ENCODE data around the gene INPP5D. TPM values are rescaled to one million over a fixed set of nuclear protein-coding genes. Genes with fewer than 3 reads are reported as not detected.

Gene INPP5D
- total and polyA plus RNA-seq, 2 of the 8 experiments (the other 6 are each of a cell fraction or from before 2014, with no cell fraction given) = 4.5 to 7.1 TPM

- no peak overlapping the region for H2AK5ac ChIP-seq (ENCODE audit: low read depth, low read length)
- H3K56ac ChIP-seq (replicated peaks; ENCODE audit: insufficient read length, low read depth, low read length) = no peak overlapping the region
- ChIA-PET POLR2A (ENCODE audit: partially characterized antibody) (no interaction called here), CTCF (ENCODE audit: partially characterized antibody) (interaction anchor here (1.1 kb wide), 1 partner anchor 10 kb away, joined by 5 read pairs; no protein-coding TSS in a partner anchor)
- no peaks in the 10 kb centered on the region for H3K79me2 ChIP-seq (ENCODE audit: control insufficient read depth in 1 of 2, insufficient read depth in 2 of 2, low read length in 2 of 2)
- H2BK15ac ChIP-seq (ENCODE audit: low read length) = no peak overlapping the region
- H3K79me1 ChIP-seq (ENCODE audit: low read depth, low read length) = no peaks in the 10 kb centered on the region
- no peak overlapping the region for H3K4ac ChIP-seq (replicated peaks; ENCODE audit: insufficient read length, low read depth, low read length)
- no peak overlapping the region for H3K9ac ChIP-seq (replicated peaks in 1 of 4; ENCODE audit: extremely low read depth in 1 of 4, low read depth in 3 of 4, low read length in 3 of 4)
- peaks cover 0 to 2% (median 0%) of the 10 kb centered on the region in 4 experiments; a peak in 2 of 7 replicates for H3K4me1 ChIP-seq (replicated peaks in 1 of 4; ENCODE audit: control insufficient read depth in 3 of 4, insufficient read depth in 4 of 4, low read length in 3 of 4)
- no peaks in the 10 kb centered on the region for H3K27me3 ChIP-seq (replicated peaks in 1 of 4; ENCODE audit: control insufficient read depth in 3 of 4, extremely low read depth in 1 of 4, insufficient read depth in 3 of 4, low read length in 3 of 4)
- H4K8ac ChIP-seq (ENCODE audit: extremely low read depth, insufficient read depth, low read length) = no peak overlapping the region
- DNase-seq (ENCODE audit: low read depth in 1 of 2, low spot score in 2 of 2) (no peak), FAIRE-seq (no peak)
- H4K20me1 ChIP-seq (replicated peaks in 1 of 2; ENCODE audit: control insufficient read depth in 1 of 2, insufficient read depth in 2 of 2, low read length in 2 of 2) = no peaks in the 10 kb centered on the region
- H2BK12ac ChIP-seq (ENCODE audit: low read depth, low read length) = no peak overlapping the region
- H3K4me3 ChIP-seq (ENCODE audit: extremely low read depth in 1 of 4, insufficient read depth in 2 of 4, low read depth in 3 of 4, low read length in 4 of 4) = no peak overlapping the region
- no peak overlapping the region for H3K23ac ChIP-seq (ENCODE audit: insufficient read length)
- no peak overlapping the region for H3K18ac ChIP-seq (ENCODE audit: extremely low read depth, low read length)
- H3K14ac ChIP-seq (ENCODE audit: insufficient read length) = no peak overlapping the region
- no peak overlapping the region for H4K5ac ChIP-seq (ENCODE audit: insufficient read length, low read depth, low read length)
- H2AFZ ChIP-seq (ENCODE audit: low read length) = no peak overlapping the region
- no peak overlapping the region for H3K4me2 ChIP-seq (ENCODE audit: insufficient read depth in 1 of 2, low read depth in 2 of 2, low read length in 2 of 2)
- H2BK5ac ChIP-seq (ENCODE audit: low read depth, low read length) = no peak overlapping the region
- no peaks in the 10 kb centered on the region for H3K9me3 ChIP-seq (ENCODE audit: insufficient read depth in 2 of 2, low read depth in 1 of 2, low read length in 1 of 2)
- H2BK120ac ChIP-seq (replicated peaks; ENCODE audit: low read depth, low read length) = no peak overlapping the region
- no peak overlapping the region for H3K27ac ChIP-seq (ENCODE audit: low read depth, low read length)
- no peak overlapping the region for H2BK20ac ChIP-seq (ENCODE audit: low read length)
- H4K91ac ChIP-seq (replicated peaks; ENCODE audit: insufficient read length, low read length) = no peak overlapping the region
- TF ChIP-seq NANOG (IDR thresholded peaks at IDR 0.05; ENCODE audit: insufficient read depth, low read depth, low read length, poor library complexity, severe bottlenecking) (no peak), CEBPB (IDR thresholded peaks at IDR 0.05; ENCODE audit: low read depth, low read length) (no peak), KDM4A (IDR thresholded peaks at IDR 0.05; ENCODE audit: low read depth, low read length, severe bottlenecking) (no peak), KDM5A (IDR thresholded peaks at IDR 0.05; ENCODE audit: low read length) (no peak), EZH2 (IDR thresholded peaks at IDR 0.05; ENCODE audit: low read depth, low read length, severe bottlenecking) (no peak), POU5F1 (IDR thresholded peaks at IDR 0.05; ENCODE audit: low read depth, low read length) (no peak), CHD2 (IDR thresholded peaks at IDR 0.05; ENCODE audit: low read length) (no peak), FOSL1 (IDR thresholded peaks at IDR 0.05; ENCODE audit: insufficient read depth, low read depth, low read length) (no peak), HDAC6 (IDR thresholded peaks at IDR 0.05; ENCODE audit: low read depth, low read length) (no peak), CTCF (IDR thresholded peaks at IDR 0.05; ENCODE audit: control extremely low read depth in 1 of 3, insufficient read depth in 1 of 3, low read depth in 1 of 3, low read length in 3 of 3) (no peak)
- 82% methylated on average over 20 of the region's 21 CpGs; no CpG with 5 or more reads in 1 of the 2 experiments for WGBS, 2 experiments (ENCODE audit: extremely low coverage in 1 of 2, insufficient coverage in 1 of 2, insufficient read length in 1 of 2, insufficient replicate concordance in 2 of 2, low coverage in 1 of 2, low lambda C conversion rate in 2 of 2, missing lambda C conversion rate in 1 of 2)
- H3K23me2 ChIP-seq (ENCODE audit: low read depth, low read length) = no peaks in the 10 kb centered on the region
- H3K36me3 ChIP-seq (ENCODE audit: control insufficient read depth in 2 of 4, insufficient read depth in 4 of 4, low read length in 3 of 4) = no peaks in the 10 kb centered on the region
Measured at GRCh38 chr2:233124421-233125080, 64.4 kb downstream of the INPP5D start.

All from H1 (cell line).